SK-N-MC (cell line): ENCODE results near the gene APOL1.

Experiments used
- EZH2 ChIP-seq: fragments of 200-600 bp; sonication (generic); IDR thresholded peaks from one replicate; pipeline ENCODE4 v1.6.1; 2017; ENCODE audit warnings: antibody characterized with exemption
- POLR2AphosphoS5 ChIP-seq: IDR thresholded peaks from 2 replicates; pipeline ENCODE4 v1.6.1; 2012; ENCODE audit warnings: mild to moderate bottlenecking, low read depth, low read length, borderline replicate concordance

- no peak for TF ChIP-seq EZH2
- TF ChIP-seq POLR2AphosphoS5, result no peak
These were observed 24.0 kb upstream of the APOL1 start for GRCh38 chr22:36228944-36229343.
